22Rv1 (cell line): ENCODE results near the gene ACSS3.

Source experiments
- CTCF ChIP-seq: fragments of 450-650 bp; IDR thresholded peaks from 2 replicates; pipeline ENCODE4 v1.5.1; 2017; ENCODE audit warnings: mild to moderate bottlenecking
- ZFX ChIP-seq: fragments of 450-650 bp; IDR thresholded peaks from 2 replicates; pipeline ENCODE4 v1.6.1; 2017; ENCODE audit warnings: antibody characterized with exemption, borderline replicate concordance

- TF ChIP-seq CTCF (no peak), ZFX (no peak)
These were observed 7.0 kb downstream of the ACSS3 start for GRCh38 chr12:81084811-81085350.
